ENCODE data around the gene FBXO11.

DNA sequence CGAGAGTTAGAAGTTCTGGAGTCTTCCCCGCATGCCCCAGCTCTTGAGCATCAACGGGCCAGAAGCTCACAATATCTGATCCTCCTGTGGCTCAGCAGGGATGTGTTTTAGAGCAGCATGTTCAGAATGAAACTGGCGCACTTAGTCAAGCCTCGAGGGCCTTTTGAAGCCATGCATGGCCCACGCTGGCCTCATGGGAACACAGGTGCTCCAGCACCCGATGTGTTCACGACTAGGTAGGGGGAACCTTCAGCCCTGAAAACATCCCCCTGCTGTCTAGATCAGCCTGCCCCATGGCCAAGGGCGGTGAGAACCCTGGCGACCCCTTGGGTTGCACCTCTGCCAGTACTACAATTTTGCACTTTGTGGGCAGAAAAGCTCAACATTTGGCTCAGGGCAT, 90.5 kb downstream of the FBXO11 start:
- TF ChIP-seq, protein P1, sequence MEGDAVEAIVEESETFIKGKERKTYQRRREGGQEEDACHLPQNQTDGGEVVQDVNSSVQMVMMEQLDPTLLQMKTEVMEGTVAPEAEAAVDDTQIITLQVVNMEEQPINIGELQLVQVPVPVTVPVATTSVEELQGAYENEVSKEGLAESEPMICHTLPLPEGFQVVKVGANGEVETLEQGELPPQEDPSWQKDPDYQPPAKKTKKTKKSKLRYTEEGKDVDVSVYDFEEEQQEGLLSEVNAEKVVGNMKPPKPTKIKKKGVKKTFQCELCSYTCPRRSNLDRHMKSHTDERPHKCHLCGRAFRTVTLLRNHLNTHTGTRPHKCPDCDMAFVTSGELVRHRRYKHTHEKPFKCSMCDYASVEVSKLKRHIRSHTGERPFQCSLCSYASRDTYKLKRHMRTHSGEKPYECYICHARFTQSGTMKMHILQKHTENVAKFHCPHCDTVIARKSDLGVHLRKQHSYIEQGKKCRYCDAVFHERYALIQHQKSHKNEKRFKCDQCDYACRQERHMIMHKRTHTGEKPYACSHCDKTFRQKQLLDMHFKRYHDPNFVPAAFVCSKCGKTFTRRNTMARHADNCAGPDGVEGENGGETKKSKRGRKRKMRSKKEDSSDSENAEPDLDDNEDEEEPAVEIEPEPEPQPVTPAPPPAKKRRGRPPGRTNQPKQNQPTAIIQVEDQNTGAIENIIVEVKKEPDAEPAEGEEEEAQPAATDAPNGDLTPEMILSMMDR (IDR thresholded peaks at IDR 0.05), result no peak
- no peak for TF ChIP-seq POLR2A (IDR thresholded peaks at IDR 0.05)

All from Peyer's patch (tissue), 4 donors.